Spleen (tissue), 7 donors: ENCODE data around the gene NDUFS8.

Experiments used
- POLR2A ChIP-seq, 3 donors: fragments of 450-650 bp; IDR thresholded peaks; one replicate each; pipeline ENCODE4 v1.5.1; 2017; ENCODE audit warnings: antibody characterized with exemption in 3 of 3, mild to moderate bottlenecking in 1 of 3
- TF ChIP-seq, protein P1 (sequence below), 11 experiments: fragments of 200-600 bp in 7 of 11; fragments of 450-650 bp in 4 of 11; sonication (generic) in 4 of 11; IDR thresholded peaks in 8 of 11; conservative IDR thresholded peaks in 3 of 11; 1 replicate in 7 of 11; 2 replicates in 4 of 11; pipeline versions ENCODE4 v1.4.0 to v1.8.0; 2016 to 2021; ENCODE audit warnings: antibody characterized with exemption in 11 of 11, inconsistent platforms in 4 of 11, mild to moderate bottlenecking in 1 of 11
- donor health status: DM: no; HTN: no; CAD: no; lungs with moderate emphysema.
- donor health status: DM: no; HTN: no; CAD: no.
- donor health status: DM: no; HTN: no; CAD: no.

DNA sequence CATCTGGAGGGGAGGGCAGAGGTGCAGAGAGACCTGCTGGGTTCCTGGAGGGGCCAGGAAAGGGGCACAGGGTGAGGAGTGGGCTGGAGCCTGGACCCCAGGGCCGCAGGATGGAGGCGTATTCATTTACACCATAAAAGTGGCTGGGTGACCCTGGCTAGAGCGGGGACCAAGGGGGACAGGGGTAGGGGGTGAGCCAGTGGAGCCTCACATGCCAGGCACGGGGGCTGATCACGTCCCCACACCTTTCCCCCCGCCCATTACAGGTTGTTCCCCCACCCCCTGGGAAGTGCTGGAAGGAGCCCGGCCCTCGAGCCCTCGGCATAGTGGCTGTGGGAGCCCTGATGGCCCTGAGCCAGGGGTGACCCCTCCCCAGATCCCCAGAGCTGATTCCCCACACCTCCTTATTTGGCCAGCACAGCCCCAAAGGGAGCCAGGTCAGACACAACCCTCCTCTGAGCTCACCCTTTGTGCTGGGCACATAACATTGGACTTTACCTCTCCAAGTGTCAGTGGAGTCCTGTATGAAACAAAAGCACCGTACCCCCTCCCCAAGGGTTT, 9.1 kb downstream of the NDUFS8 start:
- TF ChIP-seq, protein P1, sequence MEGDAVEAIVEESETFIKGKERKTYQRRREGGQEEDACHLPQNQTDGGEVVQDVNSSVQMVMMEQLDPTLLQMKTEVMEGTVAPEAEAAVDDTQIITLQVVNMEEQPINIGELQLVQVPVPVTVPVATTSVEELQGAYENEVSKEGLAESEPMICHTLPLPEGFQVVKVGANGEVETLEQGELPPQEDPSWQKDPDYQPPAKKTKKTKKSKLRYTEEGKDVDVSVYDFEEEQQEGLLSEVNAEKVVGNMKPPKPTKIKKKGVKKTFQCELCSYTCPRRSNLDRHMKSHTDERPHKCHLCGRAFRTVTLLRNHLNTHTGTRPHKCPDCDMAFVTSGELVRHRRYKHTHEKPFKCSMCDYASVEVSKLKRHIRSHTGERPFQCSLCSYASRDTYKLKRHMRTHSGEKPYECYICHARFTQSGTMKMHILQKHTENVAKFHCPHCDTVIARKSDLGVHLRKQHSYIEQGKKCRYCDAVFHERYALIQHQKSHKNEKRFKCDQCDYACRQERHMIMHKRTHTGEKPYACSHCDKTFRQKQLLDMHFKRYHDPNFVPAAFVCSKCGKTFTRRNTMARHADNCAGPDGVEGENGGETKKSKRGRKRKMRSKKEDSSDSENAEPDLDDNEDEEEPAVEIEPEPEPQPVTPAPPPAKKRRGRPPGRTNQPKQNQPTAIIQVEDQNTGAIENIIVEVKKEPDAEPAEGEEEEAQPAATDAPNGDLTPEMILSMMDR (IDR thresholded peaks at IDR 0.05 in 8 of 11, conservative IDR thresholded peaks at IDR 0.05 in 3 of 11), result no peak
- TF ChIP-seq POLR2A (IDR thresholded peaks at IDR 0.05), result no peak
